Cardiac fibroblast (primary cell): Measurements from ENCODE around the gene GRM7.

Source experiments
- DNase-seq, 2 donors: peaks; one replicate each; pipeline versions ENCODE4 v3.0.0 to v3.0.0-alpha.2; 2010; ENCODE audit warnings: low read depth in 2 of 2
- H3K4me3 ChIP-seq, 2 donors: replicated peaks in 1 of 2; 1 replicate in 1 of 2; 2 replicates in 1 of 2; pipeline ENCODE4 v1.5.1; 2011; ENCODE audit warnings: low read depth in 2 of 2, low read length in 2 of 2, mild to moderate bottlenecking in 2 of 2, moderate library complexity in 1 of 2
- TF ChIP-seq, protein P1 (sequence below): IDR thresholded peaks from one replicate; pipeline ENCODE4 v1.5.1; 2011; ENCODE audit warnings: low read depth, mild to moderate bottlenecking, low read length, inconsistent platforms

GRM7 gene

DNA sequence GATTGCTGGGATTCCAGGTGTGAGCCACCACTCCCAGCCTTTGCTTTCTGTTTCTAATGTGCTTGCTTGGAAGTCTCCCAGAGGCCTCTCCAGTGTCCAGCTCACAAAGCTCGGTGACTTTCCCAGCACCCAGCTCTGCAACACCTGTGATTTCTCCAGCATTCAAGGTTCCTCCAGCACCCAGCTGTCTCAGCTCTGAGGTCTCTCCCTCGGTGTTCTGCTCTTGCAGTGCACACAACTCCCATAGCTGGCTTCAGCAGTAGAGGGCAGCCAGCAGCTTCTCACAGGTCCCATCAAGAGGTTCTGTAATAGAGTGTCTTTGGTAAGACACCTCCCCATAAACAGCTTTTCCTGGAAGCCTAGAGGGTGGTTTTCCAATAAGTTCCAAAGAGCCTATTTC lies 75.1 kb downstream of the GRM7 start:
- DNase-seq = no peak
- TF ChIP-seq, protein P1, sequence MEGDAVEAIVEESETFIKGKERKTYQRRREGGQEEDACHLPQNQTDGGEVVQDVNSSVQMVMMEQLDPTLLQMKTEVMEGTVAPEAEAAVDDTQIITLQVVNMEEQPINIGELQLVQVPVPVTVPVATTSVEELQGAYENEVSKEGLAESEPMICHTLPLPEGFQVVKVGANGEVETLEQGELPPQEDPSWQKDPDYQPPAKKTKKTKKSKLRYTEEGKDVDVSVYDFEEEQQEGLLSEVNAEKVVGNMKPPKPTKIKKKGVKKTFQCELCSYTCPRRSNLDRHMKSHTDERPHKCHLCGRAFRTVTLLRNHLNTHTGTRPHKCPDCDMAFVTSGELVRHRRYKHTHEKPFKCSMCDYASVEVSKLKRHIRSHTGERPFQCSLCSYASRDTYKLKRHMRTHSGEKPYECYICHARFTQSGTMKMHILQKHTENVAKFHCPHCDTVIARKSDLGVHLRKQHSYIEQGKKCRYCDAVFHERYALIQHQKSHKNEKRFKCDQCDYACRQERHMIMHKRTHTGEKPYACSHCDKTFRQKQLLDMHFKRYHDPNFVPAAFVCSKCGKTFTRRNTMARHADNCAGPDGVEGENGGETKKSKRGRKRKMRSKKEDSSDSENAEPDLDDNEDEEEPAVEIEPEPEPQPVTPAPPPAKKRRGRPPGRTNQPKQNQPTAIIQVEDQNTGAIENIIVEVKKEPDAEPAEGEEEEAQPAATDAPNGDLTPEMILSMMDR = no peak
- no peak overlapping the region for H3K4me3 ChIP-seq

DNA sequence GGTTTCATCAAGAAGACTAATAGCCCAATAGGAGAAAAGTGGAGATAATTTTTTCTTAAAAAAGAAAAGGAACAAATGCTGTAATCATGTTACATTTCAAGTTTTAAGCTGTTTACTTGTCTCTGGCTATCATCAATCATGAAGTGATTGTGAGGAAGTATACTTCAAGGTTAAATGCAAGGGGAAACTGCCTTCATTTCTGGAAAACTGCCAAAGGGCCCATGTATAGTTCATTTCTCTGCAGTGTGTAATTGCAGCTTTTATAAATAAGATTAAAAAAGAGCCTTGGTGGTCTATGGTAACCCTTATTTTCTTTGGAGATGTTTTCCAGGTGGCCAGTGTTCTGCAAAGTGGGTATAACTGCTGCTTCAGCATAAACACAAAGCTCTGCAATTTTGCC lies 101.9 kb downstream of the GRM7 start:
- TF ChIP-seq, protein P1 = no peak
- DNase-seq = no peak
- no peak overlapping the region for H3K4me3 ChIP-seq

DNA sequence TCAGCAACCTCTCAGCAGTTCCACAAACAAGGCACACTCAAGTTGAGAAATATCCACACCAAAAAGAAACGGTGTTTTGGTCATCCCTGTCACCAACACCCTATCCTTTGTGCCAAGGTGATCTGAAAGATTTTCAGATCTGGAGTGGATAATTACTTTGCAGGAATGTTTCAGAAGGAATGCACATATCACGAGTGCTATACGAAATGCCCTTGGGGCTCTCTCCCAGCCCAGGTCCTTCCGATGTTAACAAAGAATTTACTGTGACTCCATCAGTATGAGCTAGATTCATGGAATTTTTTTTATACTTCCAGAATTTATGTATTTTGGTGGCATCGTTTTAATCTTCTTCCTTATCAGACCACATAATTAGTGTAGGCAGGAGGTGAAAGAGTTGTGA lies 105.0 kb downstream of the GRM7 start:
- no peak overlapping the region for H3K4me3 ChIP-seq
- no peak for DNase-seq
- TF ChIP-seq, protein P1 = no peak

DNA sequence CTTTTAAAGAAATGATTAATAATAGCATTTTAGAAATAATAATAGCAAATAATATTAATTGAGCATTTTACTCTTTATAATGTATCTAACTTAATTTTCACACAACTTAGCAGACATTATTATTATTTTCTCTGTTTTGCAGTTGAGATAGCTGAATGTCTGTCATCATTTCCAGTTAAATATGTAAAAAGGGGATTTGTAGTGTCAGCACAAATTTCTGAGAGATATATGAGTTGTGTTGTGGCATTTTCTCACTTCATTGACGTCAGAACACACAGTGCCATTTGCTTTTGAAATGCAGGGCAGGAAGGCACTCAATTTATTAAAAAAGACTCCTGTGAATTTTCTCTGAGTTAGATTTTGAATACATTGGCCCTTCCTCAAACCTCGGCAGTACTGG lies 111.0 kb downstream of the GRM7 start:
- H3K4me3 ChIP-seq = no peak overlapping the region
- no peak for DNase-seq
- TF ChIP-seq, protein P1 = no peak

DNA sequence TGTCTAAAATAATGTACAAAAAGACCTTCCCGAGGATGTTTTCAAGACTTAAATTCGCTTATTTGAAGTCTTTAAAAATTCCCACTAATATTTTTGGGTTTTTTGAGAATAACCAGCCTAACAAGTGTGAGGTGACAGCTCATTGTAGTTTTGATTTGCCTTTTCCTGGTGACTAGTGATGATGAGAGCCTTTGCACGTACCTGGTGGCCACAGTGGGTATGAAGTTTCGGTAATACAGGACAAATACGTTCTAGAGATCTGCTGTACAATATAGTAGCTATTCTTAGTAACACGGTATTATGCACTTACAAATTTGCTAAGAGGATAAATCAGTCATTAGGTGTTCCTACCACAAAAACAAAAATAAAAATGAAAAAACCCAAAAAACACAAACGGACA lies 124.9 kb downstream of the GRM7 start:
- TF ChIP-seq, protein P1 = no peak
- H3K4me3 ChIP-seq = no peak overlapping the region
- DNase-seq = no peak

DNA sequence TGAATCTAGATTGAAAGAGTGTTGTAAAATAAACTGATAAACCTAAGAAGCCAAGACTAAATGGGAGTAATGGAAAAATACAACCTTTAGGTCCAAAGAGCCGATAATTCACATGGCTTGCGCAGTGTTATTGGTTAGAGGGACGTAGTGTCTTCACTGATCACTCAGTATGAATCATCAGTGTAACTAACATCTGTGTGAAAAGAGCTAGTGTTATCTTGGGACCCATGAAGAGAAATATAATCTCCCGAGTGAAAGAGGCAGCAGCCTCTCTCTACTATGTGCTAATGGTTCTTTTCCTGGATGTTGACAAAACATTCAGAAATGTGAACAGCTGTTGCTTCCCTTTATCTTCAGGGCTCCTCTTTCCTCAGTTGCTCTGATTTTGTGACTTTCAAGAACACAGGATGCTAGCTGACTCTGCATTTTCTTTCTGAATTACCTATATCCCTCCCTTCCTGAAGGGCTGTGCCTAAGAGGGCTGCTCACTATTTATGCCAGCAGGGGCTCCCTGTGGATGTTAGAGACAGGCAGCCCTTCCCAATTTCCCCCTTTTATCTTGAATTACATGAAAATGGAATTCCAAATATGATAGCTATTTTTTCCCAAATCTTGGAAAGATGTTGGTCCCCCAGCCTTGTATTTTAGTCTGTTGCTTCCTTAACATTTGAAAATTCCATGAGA lies 128.8 kb downstream of the GRM7 start:
- no peak for DNase-seq
- no peak overlapping the region for H3K4me3 ChIP-seq
- TF ChIP-seq, protein P1 = no peak
